BE2C (cell line): ENCODE measurements around the gene AAK1.
"Not testable (repeated sequence)": the region's sequence is repeated elsewhere in the genome, so short reads cannot be mapped to it uniquely, and the experiment has no call there.

Experiments used
- DNase-seq: peaks from one replicate; pipeline ENCODE4 v3.0.0-alpha.2; 2020
- H3K27me3 ChIP-seq: fragments of 250-450 bp; sonication (Bioruptor Pico); 2 replicates; pipeline ENCODE4 v1.5.1; 2020; ENCODE audit warnings: mild to moderate bottlenecking
- H3K36me3 ChIP-seq: fragments of 250-450 bp; sonication (Bioruptor Pico); 2 replicates; pipeline ENCODE4 v1.5.1; 2020; ENCODE audit warnings: mild to moderate bottlenecking
- H3K4me1 ChIP-seq: fragments of 250-450 bp; sonication (Bioruptor Pico); 2 replicates; pipeline ENCODE4 v1.5.1; 2020
- H3K4me3 ChIP-seq: 2 replicates; pipeline ENCODE4 v1.5.1; 2011; ENCODE audit warnings: low read depth, low read length
- H3K9me3 ChIP-seq: fragments of 250-450 bp; sonication (Bioruptor Pico); 2 replicates; pipeline ENCODE4 v1.5.1; 2020
- TF ChIP-seq, protein P1 (sequence below): IDR thresholded peaks from 2 replicates; pipeline ENCODE4 v1.5.1; 2012; ENCODE audit warnings: mild to moderate bottlenecking, low read depth, low read length

The AAK1 gene

GRCh38 chr2:69428981-69429380 is 214.6 kb downstream of the AAK1 start:
- Histone ChIP-seq H3K9me3 (no peaks in the 10 kb centered on the region), H3K27me3 (no peaks in the 10 kb centered on the region), H3K4me1 (no peaks in the 10 kb centered on the region), H3K4me3 (no peak overlapping the region), H3K36me3 (no peaks in the 10 kb centered on the region)
- TF ChIP-seq, protein P1, sequence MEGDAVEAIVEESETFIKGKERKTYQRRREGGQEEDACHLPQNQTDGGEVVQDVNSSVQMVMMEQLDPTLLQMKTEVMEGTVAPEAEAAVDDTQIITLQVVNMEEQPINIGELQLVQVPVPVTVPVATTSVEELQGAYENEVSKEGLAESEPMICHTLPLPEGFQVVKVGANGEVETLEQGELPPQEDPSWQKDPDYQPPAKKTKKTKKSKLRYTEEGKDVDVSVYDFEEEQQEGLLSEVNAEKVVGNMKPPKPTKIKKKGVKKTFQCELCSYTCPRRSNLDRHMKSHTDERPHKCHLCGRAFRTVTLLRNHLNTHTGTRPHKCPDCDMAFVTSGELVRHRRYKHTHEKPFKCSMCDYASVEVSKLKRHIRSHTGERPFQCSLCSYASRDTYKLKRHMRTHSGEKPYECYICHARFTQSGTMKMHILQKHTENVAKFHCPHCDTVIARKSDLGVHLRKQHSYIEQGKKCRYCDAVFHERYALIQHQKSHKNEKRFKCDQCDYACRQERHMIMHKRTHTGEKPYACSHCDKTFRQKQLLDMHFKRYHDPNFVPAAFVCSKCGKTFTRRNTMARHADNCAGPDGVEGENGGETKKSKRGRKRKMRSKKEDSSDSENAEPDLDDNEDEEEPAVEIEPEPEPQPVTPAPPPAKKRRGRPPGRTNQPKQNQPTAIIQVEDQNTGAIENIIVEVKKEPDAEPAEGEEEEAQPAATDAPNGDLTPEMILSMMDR, result no peak
- no peak for DNase-seq

GRCh38 chr2:69424419-69424818 is 219.1 kb downstream of the AAK1 start:
- TF ChIP-seq, protein P1, result no peak
- Histone ChIP-seq H3K4me1 (no peaks in the 10 kb centered on the region), H3K4me3 (no peak overlapping the region), H3K36me3 (no peaks in the 10 kb centered on the region), H3K27me3 (no peaks in the 10 kb centered on the region), H3K9me3 (no peaks in the 10 kb centered on the region)
- no peak for DNase-seq

DNA sequence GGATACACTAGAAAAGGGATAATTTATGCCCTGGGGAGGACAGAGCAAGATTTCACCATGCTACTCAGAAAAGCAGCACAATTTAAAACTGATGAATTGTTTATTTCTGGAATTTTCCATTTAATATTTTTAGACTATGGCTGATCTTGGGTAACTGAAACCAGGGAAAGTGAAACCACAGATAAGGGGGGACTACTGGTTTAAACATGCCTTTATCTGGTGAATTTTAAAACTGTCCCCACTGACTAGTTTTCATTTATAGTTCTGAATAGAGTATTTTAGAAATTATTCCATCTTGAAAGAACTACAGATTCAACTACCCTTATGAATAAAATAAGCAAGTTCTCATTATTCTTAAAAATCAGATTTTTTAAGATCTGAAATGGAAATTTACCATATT is 221.3 kb downstream of the AAK1 start:
- H3K4me3 ChIP-seq, result no peak overlapping the region
- TF ChIP-seq, protein P1, result no peak
- no peaks in the 10 kb centered on the region for H3K36me3 ChIP-seq
- no peaks in the 10 kb centered on the region for H3K9me3 ChIP-seq
- no peaks in the 10 kb centered on the region for H3K27me3 ChIP-seq
- DNase-seq, result no peak
- no peaks in the 10 kb centered on the region for H3K4me1 ChIP-seq

DNA sequence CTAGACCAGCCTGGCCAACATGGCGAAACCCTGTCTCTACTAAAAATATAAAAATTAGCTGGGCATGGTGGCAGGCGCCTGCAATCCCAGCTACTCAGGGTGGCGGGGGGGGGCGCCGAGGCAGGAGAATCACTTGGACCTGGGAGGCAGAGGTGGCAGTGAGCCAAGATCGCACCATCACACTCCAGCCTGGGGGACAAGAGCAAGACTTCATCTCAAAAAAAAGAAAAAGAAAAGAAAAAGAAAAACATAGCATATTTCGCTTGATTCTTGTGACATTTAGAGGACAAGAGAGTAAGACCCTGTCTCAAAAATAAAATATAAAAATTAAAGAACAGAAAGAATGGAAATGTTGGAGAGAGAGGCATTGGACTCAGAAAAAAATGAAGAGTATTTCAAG is 224.4 kb downstream of the AAK1 start:
- DNase-seq, H3K4me3 ChIP-seq, H3K9me3 ChIP-seq, H3K4me1 ChIP-seq, H3K27me3 ChIP-seq, H3K36me3 ChIP-seq: not testable (repeated sequence)

DNA sequence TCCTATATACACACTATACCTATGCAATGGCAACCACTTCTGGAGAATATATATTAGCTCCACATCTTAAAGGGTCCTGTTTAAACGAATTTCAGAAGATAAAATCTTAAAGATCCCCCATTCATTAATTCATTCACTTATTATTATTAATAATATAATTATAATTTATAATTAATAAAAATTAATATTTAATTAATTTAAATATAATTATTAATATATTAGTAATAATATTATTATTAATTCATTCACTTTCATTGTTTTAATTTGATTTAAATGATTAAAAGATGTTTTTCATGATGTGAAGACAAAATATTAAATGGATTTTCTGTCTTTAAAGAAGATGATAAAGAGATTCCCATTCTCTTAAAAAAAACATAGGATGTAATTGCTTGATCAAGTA is 227.4 kb downstream of the AAK1 start:
- DNase-seq, result no peak
- no peaks in the 10 kb centered on the region for H3K27me3 ChIP-seq
- no peaks in the 10 kb centered on the region for H3K36me3 ChIP-seq
- H3K4me1 ChIP-seq, result no peaks in the 10 kb centered on the region
- H3K9me3 ChIP-seq, result no peaks in the 10 kb centered on the region
- no peak overlapping the region for H3K4me3 ChIP-seq
- TF ChIP-seq, protein P1, result no peak
